Left lung (tissue), 10 donors: Measurements from ENCODE around the gene CEP68. TPM values are rescaled to one million over a fixed set of nuclear protein-coding genes. Genes with fewer than 3 reads are reported as not detected.

Experiments
- ATAC-seq: fragments of 200-7000 bp; cut with Tn5 transposase; one replicate; pipeline ENCODE4 v1.9.1; 2020; ENCODE audit warnings: moderate library complexity
- DNase-seq, 4 donors: peaks; one replicate each; pipeline ENCODE4 v3.0.0-alpha.2; 2013 to 2020
- H3K27ac ChIP-seq, 2 donors: fragments of 200-600 bp; sonication (generic) in 1 of 2; one replicate each; pipeline versions ENCODE4 v1.5.0 to v1.8.0; 2020 to 2021
- H3K27me3 ChIP-seq, 2 donors: fragments of 200-600 bp; sonication (generic) in 1 of 2; one replicate each; pipeline versions ENCODE4 v1.5.0 to v1.8.0; 2020 to 2021
- H3K36me3 ChIP-seq, 2 donors: fragments of 200-600 bp; sonication (generic) in 1 of 2; one replicate each; pipeline versions ENCODE4 v1.5.0 to v1.8.0; 2020 to 2021
- H3K4me1 ChIP-seq, 2 donors: fragments of 200-600 bp; one replicate each; pipeline ENCODE4 v1.8.0; 2021
- H3K4me3 ChIP-seq, 2 donors: fragments of 200-600 bp; sonication (generic) in 1 of 2; one replicate each; pipeline versions ENCODE4 v1.5.0 to v1.8.0; 2020 to 2021; ENCODE audit warnings: mild to moderate bottlenecking in 1 of 2
- H3K9me3 ChIP-seq, 2 donors: fragments of 200-600 bp; sonication (generic) in 1 of 2; one replicate each; pipeline versions ENCODE4 v1.5.0 to v1.8.0; 2020 to 2021
- CTCF ChIP-seq, 2 donors: fragments of 200-600 bp; sonication (generic) in 1 of 2; IDR thresholded peaks; one replicate each; pipeline versions ENCODE4 v1.5.0 to v1.8.0; 2021; ENCODE audit warnings: antibody characterized with exemption in 2 of 2
- intact Hi-C, 2 donors: fragments of 100-400 bp; cut with DNase I; formaldehyde crosslinking; loops; one replicate each; pipeline versions ENCODE4 v1.11.2 to v1.14.2; 2022
- polyA plus RNA-seq, 6 donors: library from polyadenylated mRNA; unstranded; fragments of 120-200 nt; gene quantifications; one replicate each; pipeline ENCODE4 v1.2.1, GENCODE V29; 2013; ENCODE audit not compliant: insufficient read length in 6 of 6
- total RNA-seq, 2 donors: library from RNA; stranded (reverse); fragmentation: NEBNext Ultra II Directional; extraction: Animal tissue kit (Norgen Biotek cat#: 25700); gene quantifications; one replicate each; pipeline ENCODE4 v1.2.1, GENCODE V29; 2021
- donor health status: DM: no; HTN: yes; CAD: no.
- donor health status: DM: no; HTN: no; CAD: no.

Gene CEP68
- total and polyA plus RNA-seq, 8 donors: 7.9 to 32.4 (median 30.2) TPM

- Histone ChIP-seq H3K4me1 (peaks cover 16 to 64% of the 10 kb centered on the region in 2 donors), H3K27ac (peak overlapping the region in 1 of 2 donors; percentile 13), H3K4me3 (no peak overlapping the region), H3K36me3 (no peaks in the 10 kb centered on the region), H3K27me3 (no peaks in the 10 kb centered on the region), H3K9me3 (no peaks in the 10 kb centered on the region)
- ATAC-seq: no peak
- TF ChIP-seq CTCF (IDR thresholded peaks at IDR 0.05): no peak
- no peak for DNase-seq
- intact Hi-C loops: no loop called here
Observed at GRCh38 chr2:65059071-65059470, 2.9 kb downstream of the CEP68 start.

- Histone ChIP-seq H3K4me3 (no peak overlapping the region), H3K27ac (no peak overlapping the region), H3K36me3 (no peaks in the 10 kb centered on the region), H3K4me1 (peaks cover 34 to 78% of the 10 kb centered on the region in 2 donors), H3K9me3 (no peaks in the 10 kb centered on the region), H3K27me3 (no peaks in the 10 kb centered on the region)
- TF ChIP-seq CTCF (IDR thresholded peaks at IDR 0.05): no peak
- ATAC-seq (no peak), DNase-seq (no peak)
- intact Hi-C loops: loop anchor here in 1 of 2 donors (10.0 kb wide), 1 partner anchor 113 kb away; no protein-coding TSS in a partner anchor
Observed at GRCh38 chr2:65061146-65061909, 5.1 kb downstream of the CEP68 start.

GRCh38 chr2:65061910-65062339 is 5.7 kb downstream of the CEP68 start:
- intact Hi-C loops: loop anchor here in 1 of 2 donors (10.0 kb wide), 1 partner anchor 113 kb away; no protein-coding TSS in a partner anchor
- DNase-seq: no peak
- Histone ChIP-seq H3K4me3 (no peak overlapping the region), H3K36me3 (no peaks in the 10 kb centered on the region), H3K27me3 (no peaks in the 10 kb centered on the region), H3K9me3 (no peaks in the 10 kb centered on the region), H3K27ac (no peak overlapping the region), H3K4me1 (peaks cover 34 to 79% of the 10 kb centered on the region in 2 donors)
- no peak for ATAC-seq
- TF ChIP-seq CTCF (IDR thresholded peaks at IDR 0.05): no peak

- H3K36me3 ChIP-seq: no peaks in the 10 kb centered on the region
- ATAC-seq (no peak), DNase-seq (no peak)
- H3K27me3 ChIP-seq: no peaks in the 10 kb centered on the region
- peaks cover 24 to 73% of the 10 kb centered on the region in 2 donors for H3K4me1 ChIP-seq
- peak overlapping the region in 1 of 2 donors; percentile 87 for H3K27ac ChIP-seq
- H3K9me3 ChIP-seq: no peaks in the 10 kb centered on the region
- H3K4me3 ChIP-seq: no peak overlapping the region
- intact Hi-C loops: loop anchor here in 1 of 2 donors (10.0 kb wide), 1 partner anchor 112 kb away; no protein-coding TSS in a partner anchor
- TF ChIP-seq CTCF (IDR thresholded peaks at IDR 0.05): no peak
Observed at GRCh38 chr2:65062843-65063825, 6.9 kb downstream of the CEP68 start.
